ENCODE results near the gene NDUFV1.
"Not testable (repeated sequence)": the region's sequence is repeated elsewhere in the genome, so short reads cannot be mapped to it uniquely, and the experiment has no call there.

The NDUFV1 gene

DNA sequence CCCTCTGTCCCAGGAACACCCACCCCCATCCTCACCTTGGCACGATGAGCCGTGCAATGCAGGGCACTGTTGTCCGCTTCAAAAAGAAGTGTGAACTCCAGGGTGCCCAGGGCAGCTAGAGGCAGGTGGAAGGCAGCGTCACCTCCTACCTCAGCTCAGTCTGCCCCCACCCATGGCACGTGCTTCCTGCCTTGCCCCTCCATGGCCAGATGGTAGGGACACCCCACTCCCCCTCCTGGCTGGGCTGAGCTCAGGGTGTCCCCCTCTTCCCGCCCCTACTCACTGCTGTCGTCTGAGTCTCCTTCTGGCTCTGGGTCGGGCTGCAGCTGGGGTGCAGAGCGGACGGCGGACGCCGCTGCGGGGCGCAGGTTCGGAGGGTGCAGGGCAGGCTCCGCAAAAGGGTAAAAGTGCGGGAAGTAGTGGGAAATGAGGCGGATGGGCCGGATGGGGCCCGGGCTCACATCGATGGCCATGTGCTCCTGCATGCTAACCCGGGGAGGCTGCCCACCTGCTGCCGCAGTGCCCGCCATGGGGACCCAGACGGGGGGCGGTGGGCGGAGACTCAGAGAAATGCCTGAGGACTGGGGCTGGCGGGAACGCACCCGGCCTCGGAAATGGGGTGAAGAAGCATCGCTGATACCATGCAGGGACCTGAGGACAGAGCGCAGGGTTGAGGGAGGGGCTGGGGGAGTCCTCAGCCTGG lies 9.1 kb downstream of the NDUFV1 start:
- TF ChIP-seq, protein P1, sequence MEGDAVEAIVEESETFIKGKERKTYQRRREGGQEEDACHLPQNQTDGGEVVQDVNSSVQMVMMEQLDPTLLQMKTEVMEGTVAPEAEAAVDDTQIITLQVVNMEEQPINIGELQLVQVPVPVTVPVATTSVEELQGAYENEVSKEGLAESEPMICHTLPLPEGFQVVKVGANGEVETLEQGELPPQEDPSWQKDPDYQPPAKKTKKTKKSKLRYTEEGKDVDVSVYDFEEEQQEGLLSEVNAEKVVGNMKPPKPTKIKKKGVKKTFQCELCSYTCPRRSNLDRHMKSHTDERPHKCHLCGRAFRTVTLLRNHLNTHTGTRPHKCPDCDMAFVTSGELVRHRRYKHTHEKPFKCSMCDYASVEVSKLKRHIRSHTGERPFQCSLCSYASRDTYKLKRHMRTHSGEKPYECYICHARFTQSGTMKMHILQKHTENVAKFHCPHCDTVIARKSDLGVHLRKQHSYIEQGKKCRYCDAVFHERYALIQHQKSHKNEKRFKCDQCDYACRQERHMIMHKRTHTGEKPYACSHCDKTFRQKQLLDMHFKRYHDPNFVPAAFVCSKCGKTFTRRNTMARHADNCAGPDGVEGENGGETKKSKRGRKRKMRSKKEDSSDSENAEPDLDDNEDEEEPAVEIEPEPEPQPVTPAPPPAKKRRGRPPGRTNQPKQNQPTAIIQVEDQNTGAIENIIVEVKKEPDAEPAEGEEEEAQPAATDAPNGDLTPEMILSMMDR (IDR thresholded peaks at IDR 0.05; ENCODE audit: insufficient read depth, low read length, poor library complexity, severe bottlenecking) = no peak
- DNase-seq (ENCODE audit: extremely low read depth, insufficient read length) = no peak
- Histone ChIP-seq H3K36me3 (ENCODE audit: control insufficient read depth, insufficient read depth, low read length) (peaks cover 17% of the 10 kb centered on the region), H3K4me3 (replicated peaks; ENCODE audit: low read depth, low read length) (no peak overlapping the region), H3K27me3 (replicated peaks; ENCODE audit: control insufficient read depth, insufficient read depth, low read length) (no peaks in the 10 kb centered on the region)

DNA sequence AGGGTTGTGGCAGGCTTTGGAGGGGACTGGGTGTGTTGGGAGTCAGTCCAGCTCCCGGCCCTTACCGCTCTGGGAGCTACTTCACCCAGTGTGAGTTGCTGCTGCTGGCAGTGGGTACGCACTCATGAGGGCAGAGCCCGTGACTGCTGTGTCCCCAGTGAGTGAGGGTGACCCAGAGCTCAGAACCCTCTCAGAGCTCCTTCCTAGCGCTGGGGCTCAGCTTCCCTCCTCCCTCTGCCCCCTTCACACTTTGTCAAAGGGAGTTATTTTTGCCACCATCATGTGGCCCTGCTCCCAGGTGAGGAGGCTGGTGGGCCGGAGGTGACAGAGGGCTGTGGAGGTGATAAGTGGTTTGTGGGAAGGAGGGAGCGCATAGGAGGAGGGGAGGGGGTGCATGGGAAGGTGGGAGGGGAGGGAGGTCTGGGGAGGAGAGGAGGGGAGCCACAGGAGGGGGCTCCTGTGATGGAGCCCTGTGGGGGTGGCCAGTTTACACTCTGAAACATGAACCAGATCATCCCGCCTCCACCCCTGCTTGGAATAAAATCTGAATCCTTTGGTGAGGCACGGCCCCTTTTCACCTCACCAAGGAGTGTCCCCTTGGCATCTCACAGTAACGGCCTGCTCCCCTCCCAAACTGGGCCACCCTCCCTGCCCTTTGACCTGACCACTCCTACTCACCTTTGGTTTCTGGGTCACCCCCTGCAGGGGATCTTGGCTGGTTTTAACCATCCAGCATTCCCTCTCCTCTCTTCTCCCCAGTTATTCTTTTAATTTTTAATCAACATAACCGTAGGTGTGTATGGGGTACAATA lies 9.9 kb downstream of the NDUFV1 start:
- Histone ChIP-seq H3K4me3 (replicated peaks; ENCODE audit: low read depth, low read length) (no peak overlapping the region), H3K36me3 (ENCODE audit: control insufficient read depth, insufficient read depth, low read length) (peaks cover 10% of the 10 kb centered on the region), H3K27me3 (replicated peaks; ENCODE audit: control insufficient read depth, insufficient read depth, low read length) (no peaks in the 10 kb centered on the region)
- TF ChIP-seq, protein P1 (IDR thresholded peaks at IDR 0.05; ENCODE audit: insufficient read depth, low read length, poor library complexity, severe bottlenecking) = no peak
- no peak for DNase-seq (ENCODE audit: extremely low read depth, insufficient read length)

DNA sequence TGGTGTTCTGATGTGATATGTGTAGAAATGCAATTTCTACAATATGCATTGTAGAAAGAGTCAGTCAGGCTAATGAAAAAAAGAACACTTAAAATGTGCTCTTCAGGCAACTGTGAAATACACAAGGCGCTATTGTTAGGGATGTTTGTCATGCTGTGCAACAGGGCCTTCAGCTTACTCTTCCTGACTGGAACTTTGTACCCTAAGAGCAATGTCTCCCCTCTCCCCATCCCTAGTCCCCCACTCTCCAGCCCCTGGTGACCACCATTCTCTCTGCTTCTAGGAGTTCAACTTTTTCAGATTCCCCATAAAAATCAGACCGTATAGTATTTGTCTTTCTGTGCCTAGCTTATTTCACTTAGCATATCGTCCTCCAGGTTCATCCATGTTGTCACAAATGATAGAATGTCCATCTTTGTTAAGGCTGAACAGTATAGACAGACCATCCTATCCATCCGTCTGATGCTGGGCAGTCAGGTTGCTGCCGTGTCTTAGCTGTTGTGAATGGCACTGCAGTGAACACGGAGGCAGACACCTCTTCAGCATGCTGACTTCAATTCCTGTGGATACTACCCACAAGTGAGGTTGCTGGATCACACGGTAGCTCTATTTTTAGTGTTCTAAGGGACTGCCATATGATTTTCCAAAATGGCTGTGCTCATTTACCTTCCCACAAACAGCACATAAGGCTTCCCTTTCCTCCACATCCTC lies 10.7 kb downstream of the NDUFV1 start:
- peaks cover 4% of the 10 kb centered on the region for H3K36me3 ChIP-seq (ENCODE audit: control insufficient read depth, insufficient read depth, low read length)
- no peak overlapping the region for H3K4me3 ChIP-seq (replicated peaks; ENCODE audit: low read depth, low read length)
- no peak for DNase-seq (ENCODE audit: extremely low read depth, insufficient read length)
- TF ChIP-seq, protein P1 (IDR thresholded peaks at IDR 0.05; ENCODE audit: insufficient read depth, low read length, poor library complexity, severe bottlenecking) = no peak
- no peaks in the 10 kb centered on the region for H3K27me3 ChIP-seq (replicated peaks; ENCODE audit: control insufficient read depth, insufficient read depth, low read length)

DNA sequence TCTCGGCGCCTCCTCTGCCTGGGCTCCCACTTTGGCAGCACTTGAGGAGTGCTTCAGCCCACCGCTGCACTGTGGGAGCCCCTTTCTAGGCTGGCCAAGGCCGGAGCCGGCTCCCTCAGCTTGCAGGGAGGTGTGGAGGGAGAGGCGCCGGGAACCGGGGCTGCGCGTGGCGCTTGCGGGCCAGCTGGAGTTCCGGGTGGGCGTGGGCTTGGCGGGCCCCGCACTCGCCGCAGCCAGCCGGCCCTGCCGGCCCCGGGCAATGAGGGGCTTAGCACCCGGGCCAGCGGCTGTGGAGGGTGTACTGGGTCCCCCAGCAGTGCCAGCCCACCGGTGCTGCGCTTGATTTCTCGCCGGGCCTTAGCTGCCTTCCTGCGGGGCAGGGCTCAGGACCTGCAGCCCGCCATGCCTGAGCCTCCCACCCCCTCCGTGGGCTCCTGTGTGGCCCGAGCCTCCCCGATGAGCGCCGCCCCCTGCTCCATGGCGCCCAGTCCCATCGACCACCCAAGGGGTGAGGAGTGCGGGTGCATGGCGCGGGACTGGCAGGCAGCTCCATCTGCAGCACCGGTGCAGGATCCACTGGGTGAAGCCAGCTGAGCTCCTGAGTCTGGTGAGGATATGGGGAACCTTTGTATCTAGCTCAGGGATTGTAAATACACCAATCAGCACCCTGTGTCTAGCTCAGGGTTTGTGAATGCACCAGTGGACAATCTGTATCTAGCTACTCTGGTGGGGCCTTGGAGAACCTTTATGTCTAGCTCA lies 12.3 kb downstream of the NDUFV1 start:
- not testable (repeated sequence) for H3K27me3 ChIP-seq (replicated peaks; ENCODE audit: control insufficient read depth, insufficient read depth, low read length); H3K36me3 ChIP-seq (ENCODE audit: control insufficient read depth, insufficient read depth, low read length); DNase-seq (ENCODE audit: extremely low read depth, insufficient read length); H3K4me3 ChIP-seq (replicated peaks; ENCODE audit: low read depth, low read length)

DNA sequence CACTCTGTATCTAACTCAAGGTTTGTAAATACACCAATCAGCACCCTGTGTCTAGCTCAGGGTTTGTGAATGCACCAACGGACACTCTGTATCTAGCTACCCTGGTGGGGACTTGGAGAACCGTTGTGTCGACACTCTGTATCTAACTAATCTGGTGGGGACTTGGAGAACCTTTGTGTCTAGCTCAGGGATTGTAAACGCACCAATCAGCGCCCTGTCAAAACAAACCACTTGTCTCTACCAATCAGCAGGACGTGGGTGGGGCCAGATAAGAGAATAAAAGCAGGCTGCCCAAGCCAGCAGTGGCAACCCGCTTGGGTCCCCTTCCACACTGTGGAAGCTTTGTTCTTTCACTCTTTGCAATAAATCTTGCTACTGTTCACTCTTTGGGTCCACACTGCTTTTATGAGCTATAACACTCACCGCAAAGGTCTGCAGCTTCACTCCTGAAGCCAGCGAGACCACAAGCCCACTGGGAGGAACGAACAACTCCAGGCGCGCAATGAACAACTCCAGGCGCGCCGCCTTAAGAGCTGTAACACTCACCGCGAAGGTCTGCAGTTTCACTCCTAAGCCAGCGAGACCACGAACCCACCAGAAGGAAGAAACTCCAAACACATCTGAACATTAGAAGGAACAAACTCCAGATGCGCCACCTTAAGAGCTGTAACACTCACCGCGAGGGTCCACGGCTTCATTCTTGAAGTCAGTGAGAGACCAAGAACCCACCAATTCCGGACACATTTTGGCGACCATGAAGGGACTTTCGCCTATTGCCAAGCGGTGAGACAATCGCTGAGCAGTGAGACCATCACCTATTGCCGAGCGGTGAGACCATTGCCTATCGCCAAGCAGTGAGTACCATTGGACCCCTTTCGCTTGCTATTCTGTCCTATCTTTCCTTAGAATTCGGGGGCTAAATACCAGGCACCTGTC lies 13.2 kb downstream of the NDUFV1 start:
- not testable (repeated sequence) for DNase-seq (ENCODE audit: extremely low read depth, insufficient read length); H3K27me3 ChIP-seq (replicated peaks; ENCODE audit: control insufficient read depth, insufficient read depth, low read length); H3K4me3 ChIP-seq (replicated peaks; ENCODE audit: low read depth, low read length); H3K36me3 ChIP-seq (ENCODE audit: control insufficient read depth, insufficient read depth, low read length)

DNA sequence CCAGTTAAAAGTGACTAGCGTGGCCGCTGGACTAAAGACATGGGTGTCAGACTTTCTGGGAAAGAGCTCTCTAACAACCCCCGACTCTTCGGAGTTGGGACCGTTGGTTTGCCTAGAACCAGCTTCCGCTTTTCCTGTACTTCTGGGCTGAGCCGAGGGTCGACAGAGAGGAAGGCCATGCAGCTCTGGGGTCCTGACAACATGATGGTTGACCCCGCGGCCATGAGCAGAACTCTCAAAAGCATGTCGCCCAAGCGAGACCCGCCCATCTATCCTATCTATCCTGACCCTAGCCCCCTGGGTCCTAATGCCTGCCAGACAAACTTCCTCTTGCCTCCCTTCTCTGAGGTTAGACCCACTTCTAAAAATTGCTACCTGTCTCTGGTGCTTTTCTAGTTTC lies 13.9 kb downstream of the NDUFV1 start:
- H3K4me3 ChIP-seq (replicated peaks; ENCODE audit: low read depth, low read length); H3K36me3 ChIP-seq (ENCODE audit: control insufficient read depth, insufficient read depth, low read length); DNase-seq (ENCODE audit: extremely low read depth, insufficient read length); H3K27me3 ChIP-seq (replicated peaks; ENCODE audit: control insufficient read depth, insufficient read depth, low read length): not testable (repeated sequence)

DNA sequence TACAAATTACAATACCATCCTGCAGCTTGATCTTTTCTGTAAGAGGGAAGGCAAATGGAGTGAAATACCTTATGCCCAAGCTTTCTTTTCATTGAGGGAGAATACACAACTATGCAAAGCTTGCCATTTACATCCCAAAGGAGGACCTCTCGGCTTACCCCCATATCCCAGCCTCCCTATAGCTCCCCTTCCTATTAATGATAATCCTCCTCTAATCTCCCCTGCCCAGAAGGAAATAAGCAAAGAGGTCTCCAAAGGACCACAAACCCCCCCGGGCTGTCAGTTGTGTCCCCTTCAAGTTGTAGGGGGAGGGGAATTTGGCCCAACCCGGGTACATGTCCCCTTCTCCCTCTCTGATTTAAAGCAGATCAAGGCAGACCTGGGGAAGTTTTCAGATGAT lies 15.2 kb downstream of the NDUFV1 start:
- DNase-seq (ENCODE audit: extremely low read depth, insufficient read length); H3K36me3 ChIP-seq (ENCODE audit: control insufficient read depth, insufficient read depth, low read length); H3K4me3 ChIP-seq (replicated peaks; ENCODE audit: low read depth, low read length); H3K27me3 ChIP-seq (replicated peaks; ENCODE audit: control insufficient read depth, insufficient read depth, low read length): not testable (repeated sequence)

DNA sequence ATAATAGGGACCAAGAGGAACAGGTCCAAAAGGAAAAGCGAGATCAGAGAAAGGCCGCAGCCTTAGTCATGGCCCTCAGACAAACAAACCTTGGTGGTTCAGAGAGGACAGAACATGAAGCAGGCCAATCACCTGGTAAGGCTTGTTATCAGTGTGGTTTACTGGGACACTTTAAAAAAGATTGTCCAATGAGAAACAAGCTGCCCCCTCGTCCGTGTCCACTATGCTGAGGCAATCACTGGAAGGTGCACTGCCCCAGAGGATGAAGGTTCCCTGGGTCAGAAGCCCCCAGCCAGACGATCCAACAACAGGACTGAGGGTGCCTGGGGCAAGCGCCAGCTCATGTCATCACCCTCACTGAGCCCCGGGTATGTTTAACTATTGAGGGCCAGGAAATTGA lies 16.2 kb downstream of the NDUFV1 start:
- DNase-seq (ENCODE audit: extremely low read depth, insufficient read length); H3K36me3 ChIP-seq (ENCODE audit: control insufficient read depth, insufficient read depth, low read length); H3K4me3 ChIP-seq (replicated peaks; ENCODE audit: low read depth, low read length); H3K27me3 ChIP-seq (replicated peaks; ENCODE audit: control insufficient read depth, insufficient read depth, low read length): not testable (repeated sequence)

DNA sequence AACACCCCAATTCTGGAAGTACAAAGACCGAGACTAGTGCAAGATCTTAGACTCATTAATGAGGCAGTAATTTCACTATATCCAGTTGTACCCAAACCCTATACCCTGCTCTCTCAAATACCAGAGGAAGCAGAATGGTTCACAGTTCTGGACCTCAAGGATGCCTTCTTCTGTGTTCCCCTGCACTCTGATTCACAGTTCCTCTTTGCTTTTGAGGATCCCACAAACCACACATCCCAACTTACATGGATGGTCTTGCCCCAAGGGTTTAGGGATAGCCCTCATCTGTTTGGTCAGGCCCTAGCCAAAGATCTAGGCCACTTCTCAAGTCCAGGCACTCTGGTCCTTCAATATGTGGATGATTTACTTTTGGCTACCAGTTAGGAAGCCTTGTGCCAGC lies 17.1 kb downstream of the NDUFV1 start:
- H3K36me3 ChIP-seq (ENCODE audit: control insufficient read depth, insufficient read depth, low read length); H3K27me3 ChIP-seq (replicated peaks; ENCODE audit: control insufficient read depth, insufficient read depth, low read length); DNase-seq (ENCODE audit: extremely low read depth, insufficient read length); H3K4me3 ChIP-seq (replicated peaks; ENCODE audit: low read depth, low read length): not testable (repeated sequence)
